GM21528 (cell line): ENCODE measurements around the gene PTPN2.

Source experiments
- ATAC-seq: cut with Tn5 transposase; IDR thresholded peaks from one replicate; pipeline ENCODE4 v1.9.1; 2021; ENCODE audit warnings: mild to moderate bottlenecking, moderate library complexity; ENCODE audit not compliant: unreplicated experiment, low FRiP score

Gene PTPN2

GRCh38 chr18:12750715-12751502 lies 133.1 kb downstream of the PTPN2 start:
- no peak for ATAC-seq

DNA sequence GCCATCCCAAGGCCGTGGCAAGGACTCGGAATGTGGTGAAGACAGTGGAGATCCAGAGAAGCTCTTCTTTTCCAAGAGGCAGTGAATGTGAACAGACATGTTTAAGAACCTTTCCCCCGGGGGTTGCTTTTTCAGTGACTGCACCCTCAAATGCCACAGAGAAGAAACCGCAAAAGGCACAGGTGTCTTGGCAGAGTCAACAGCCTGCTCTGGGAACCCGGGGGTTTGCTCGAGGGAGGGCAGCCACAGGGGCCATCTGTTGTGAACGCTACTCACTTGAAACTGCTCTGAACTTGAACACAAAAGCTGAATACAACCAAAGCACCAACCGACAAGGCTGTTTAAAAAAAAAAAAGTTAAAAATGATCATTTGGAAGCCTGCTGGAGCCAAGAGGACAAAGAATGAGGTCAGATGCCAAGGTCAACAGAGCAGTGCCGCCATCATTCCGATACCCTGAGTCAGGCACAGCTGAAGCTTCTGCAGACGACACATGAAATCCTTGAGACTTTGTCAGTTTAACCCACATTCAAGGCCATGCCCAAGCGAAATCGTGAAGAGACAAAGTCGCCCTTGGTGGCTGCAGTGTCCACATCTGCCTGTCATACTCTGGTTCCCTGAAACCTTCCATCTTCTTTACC lies 133.8 kb downstream of the PTPN2 start:
- ATAC-seq = no peak

GRCh38 chr18:12749121-12749520 lies 134.9 kb downstream of the PTPN2 start:
- no peak for ATAC-seq

- no peak for ATAC-seq
These were observed 135.4 kb downstream of the PTPN2 start for GRCh38 chr18:12748671-12749070.

GRCh38 chr18:12747530-12748315 lies 136.3 kb downstream of the PTPN2 start:
- ATAC-seq = no peak

- ATAC-seq = no peak
These were observed 138.8 kb downstream of the PTPN2 start for GRCh38 chr18:12745095-12745795.

- ATAC-seq = no peak
These were observed 139.9 kb downstream of the PTPN2 start for GRCh38 chr18:12744103-12744502.

DNA sequence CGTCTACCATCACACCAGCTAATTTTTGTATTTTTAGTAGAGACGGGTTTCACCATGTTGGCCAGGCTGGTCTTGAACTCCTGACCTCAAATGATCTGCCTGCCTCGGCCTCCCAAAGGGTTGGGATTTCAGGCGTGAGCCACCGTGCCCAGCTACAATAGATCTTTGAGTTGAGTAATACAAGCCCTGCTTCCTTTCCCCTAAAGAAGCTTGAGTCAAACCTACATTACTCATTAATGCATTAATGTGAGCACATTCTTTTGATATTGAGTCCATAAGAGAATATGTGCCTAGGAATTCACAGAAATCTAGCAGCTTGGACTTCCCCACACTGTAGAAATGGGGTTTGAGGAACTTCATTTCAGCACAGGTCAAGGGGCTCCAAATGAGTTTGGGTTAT lies 141.6 kb downstream of the PTPN2 start:
- ATAC-seq = no peak
